Measurements from ENCODE around the gene AP3S1. TPM values are rescaled to one million over a fixed set of nuclear protein-coding genes. Genes with fewer than 3 reads are reported as not detected.
A peak's percentile ranks its signal among the peaks of the same experiment; 100 is the strongest.
"Not testable (repeated sequence)": the region's sequence is repeated elsewhere in the genome, so short reads cannot be mapped to it uniquely, and the experiment has no call there.

AP3S1 gene
- total RNA-seq, 1 donor from 2014 or later, result 57.3 TPM

DNA sequence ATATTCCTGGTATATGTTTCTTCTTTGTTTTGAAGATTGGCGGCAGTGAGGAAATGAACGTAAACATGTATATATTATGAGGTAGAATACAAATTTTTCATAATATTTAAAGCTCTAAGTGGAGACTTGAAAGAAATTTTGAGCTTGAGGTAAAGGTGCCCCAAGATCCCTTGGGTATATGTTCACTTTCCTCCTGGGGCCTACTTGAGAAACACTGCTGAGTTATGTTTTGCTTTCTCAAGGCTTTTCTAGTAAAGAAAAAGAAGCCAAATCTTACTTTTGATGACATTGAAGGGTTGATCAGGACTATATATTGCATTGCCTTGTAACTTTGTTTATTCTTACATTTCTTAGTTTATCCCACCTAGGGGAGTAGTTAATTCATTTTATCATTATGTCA is 30.7 kb downstream of the AP3S1 start:
- TF ChIP-seq CTCF (IDR thresholded peaks at IDR 0.05; ENCODE audit: borderline replicate concordance), result no peak
- intact Hi-C loops (cut with micrococcal nuclease), result no loop called here
- H3K4me1 ChIP-seq, result no peaks in the 10 kb centered on the region
- H3K27ac ChIP-seq (replicated peaks), result no peak overlapping the region
- DNase-seq, result no peak
- H3K9me3 ChIP-seq (replicated peaks), result peaks cover 3% of the 10 kb centered on the region
- H3K4me3 ChIP-seq, result no peak overlapping the region
- peaks cover 35% of the 10 kb centered on the region for H3K36me3 ChIP-seq
- no peaks in the 10 kb centered on the region for H3K27me3 ChIP-seq (ENCODE audit: low read depth)

- no peak for DNase-seq
- Histone ChIP-seq H3K4me3 (no peak overlapping the region), H3K4me1 (no peaks in the 10 kb centered on the region), H3K9me3 (replicated peaks) (peaks cover 3% of the 10 kb centered on the region), H3K27me3 (ENCODE audit: low read depth) (no peaks in the 10 kb centered on the region), H3K36me3 (peaks cover 35% of the 10 kb centered on the region), H3K27ac (replicated peaks) (no peak overlapping the region)
- TF ChIP-seq CTCF (IDR thresholded peaks at IDR 0.05; ENCODE audit: borderline replicate concordance), result no peak
- intact Hi-C loops (cut with micrococcal nuclease), result no loop called here
These were observed 31.7 kb downstream of the AP3S1 start for GRCh38 chr5:115873392-115873791.

DNA sequence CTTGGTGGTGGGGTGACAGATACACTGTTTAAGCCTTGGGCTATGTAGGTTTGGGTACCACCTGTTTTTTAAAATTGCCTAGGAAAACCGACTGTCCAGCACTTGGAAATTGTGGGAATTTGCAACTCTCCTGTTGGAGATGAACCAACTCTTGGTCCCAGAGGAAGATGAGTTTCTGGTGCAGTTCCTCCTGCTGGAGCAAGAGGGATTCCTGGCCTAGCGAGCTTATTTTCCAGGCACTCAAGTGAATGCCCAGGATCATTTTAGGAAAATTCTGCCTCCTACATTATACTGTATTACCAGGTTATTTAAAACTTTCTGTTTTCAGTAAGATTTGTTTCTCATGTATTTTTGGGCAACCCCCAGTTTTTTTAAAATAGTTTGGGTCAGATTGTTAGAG is 33.7 kb downstream of the AP3S1 start:
- TF ChIP-seq CTCF (IDR thresholded peaks at IDR 0.05; ENCODE audit: borderline replicate concordance), result peak; percentile 36
- intact Hi-C loops (cut with micrococcal nuclease), result no loop called here

GRCh38 chr5:115877342-115877741 is 35.6 kb downstream of the AP3S1 start:
- H3K4me1 ChIP-seq; intact Hi-C loops (cut with micrococcal nuclease); H3K27me3 ChIP-seq (ENCODE audit: low read depth); DNase-seq; H3K27ac ChIP-seq (replicated peaks); H3K4me3 ChIP-seq; H3K9me3 ChIP-seq (replicated peaks); H3K36me3 ChIP-seq: not testable (repeated sequence)

More for the DNA sequence above, 33.7 kb downstream of the AP3S1 start:
- Histone ChIP-seq H3K27me3 (ENCODE audit: low read depth) (no peaks in the 10 kb centered on the region), H3K9me3 (replicated peaks) (peaks cover 3% of the 10 kb centered on the region), H3K4me3 (no peak overlapping the region), H3K36me3 (peaks cover 23% of the 10 kb centered on the region), H3K27ac (replicated peaks) (no peak overlapping the region), H3K4me1 (no peaks in the 10 kb centered on the region)
- DNase-seq, result no peak

GRCh38 chr5:115882434-115882833 is 40.7 kb downstream of the AP3S1 start:
- H3K4me3 ChIP-seq; DNase-seq; H3K36me3 ChIP-seq; intact Hi-C loops (cut with micrococcal nuclease); H3K4me1 ChIP-seq; H3K9me3 ChIP-seq (replicated peaks); H3K27ac ChIP-seq (replicated peaks); H3K27me3 ChIP-seq (ENCODE audit: low read depth): not testable (repeated sequence)

DNA sequence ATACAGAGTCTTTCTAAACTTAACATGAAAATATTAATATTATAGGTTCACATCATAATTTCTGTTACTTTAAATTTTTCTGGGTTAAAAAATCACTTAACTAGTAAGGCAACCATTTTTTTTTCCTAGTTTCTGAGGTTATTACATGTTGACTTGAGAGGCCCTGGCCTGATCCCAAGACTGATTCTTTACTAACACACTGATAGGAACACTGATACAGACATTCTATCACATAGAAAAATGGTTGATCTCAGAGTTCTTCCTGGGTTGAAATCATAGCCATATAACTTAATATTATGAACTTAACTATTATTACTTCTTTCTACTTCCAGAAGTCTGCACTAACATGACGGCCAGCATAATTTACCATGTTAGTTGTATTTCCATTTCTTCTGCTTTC is 43.0 kb downstream of the AP3S1 start:
- intact Hi-C loops (cut with micrococcal nuclease), result no loop called here
- peaks cover 8% of the 10 kb centered on the region for H3K36me3 ChIP-seq

DNA sequence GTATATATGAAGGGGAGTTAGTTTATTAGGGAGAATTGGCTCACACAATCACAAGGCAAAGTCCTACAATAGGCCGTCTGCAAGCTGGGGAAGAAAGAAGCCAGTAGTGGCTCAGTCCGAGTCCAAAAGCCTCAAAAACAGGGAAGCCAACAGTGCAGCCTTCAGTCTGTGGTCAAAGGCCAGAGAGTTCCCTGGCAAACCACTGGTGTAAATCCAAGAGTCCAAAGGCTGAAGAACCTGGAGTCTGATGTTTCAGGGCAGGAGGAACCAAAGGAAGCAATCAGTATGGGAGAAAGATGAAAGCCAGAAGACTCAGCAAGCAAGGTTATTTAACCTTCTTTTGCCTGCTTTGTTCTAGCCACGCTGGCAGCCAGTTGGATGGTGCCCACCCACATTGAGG is 43.5 kb downstream of the AP3S1 start:
- H3K4me3 ChIP-seq; intact Hi-C loops (cut with micrococcal nuclease); H3K27ac ChIP-seq (replicated peaks); H3K36me3 ChIP-seq; H3K27me3 ChIP-seq (ENCODE audit: low read depth); H3K4me1 ChIP-seq; DNase-seq; H3K9me3 ChIP-seq (replicated peaks): not testable (repeated sequence)

More for the DNA sequence above, 43.0 kb downstream of the AP3S1 start:
- Histone ChIP-seq H3K4me3 (no peak overlapping the region), H3K9me3 (replicated peaks) (peaks cover 6% of the 10 kb centered on the region), H3K4me1 (no peaks in the 10 kb centered on the region), H3K27me3 (ENCODE audit: low read depth) (no peaks in the 10 kb centered on the region), H3K27ac (replicated peaks) (no peak overlapping the region)
- DNase-seq, result no peak
- no peak for TF ChIP-seq CTCF (IDR thresholded peaks at IDR 0.05; ENCODE audit: borderline replicate concordance)
